SK-N-SH (cell line): Measurements from ENCODE around the gene SAMD5.

Experiments
- CTCF ChIP-seq: fragments of 200-600 bp; sonication (generic); IDR thresholded peaks from 2 replicates; pipeline ENCODE4 v1.6.1; 2017; ENCODE audit warnings: antibody characterized with exemption, mild to moderate bottlenecking, moderate library complexity
- EZH2phosphoT487 ChIP-seq: fragments of 200-600 bp; sonication (generic); IDR thresholded peaks from 2 replicates; pipeline ENCODE4 v1.6.1; 2017; ENCODE audit warnings: low read depth, mixed run types, mild to moderate bottlenecking, antibody characterized with exemption, moderate library complexity, borderline replicate concordance
- REST ChIP-seq: IDR thresholded peaks from 2 replicates; pipeline ENCODE4 v1.6.1; 2012; ENCODE audit warnings: mild to moderate bottlenecking, low read depth, low read length, moderate library complexity
- TAF1 ChIP-seq: IDR thresholded peaks from 2 replicates; pipeline ENCODE4 v1.6.1; 2012; ENCODE audit warnings: low read depth, mild to moderate bottlenecking, low read length, moderate library complexity, borderline replicate concordance
- USF2 ChIP-seq: fragments of 150-350 bp; IDR thresholded peaks from 2 replicates; pipeline ENCODE4 v1.6.1; 2017; ENCODE audit warnings: antibody characterized with exemption, low read length, low read depth, borderline replicate concordance

GRCh38 chr6:147615659-147616456 lies 107.4 kb downstream of the SAMD5 start:
- TF ChIP-seq CTCF (no peak), EZH2phosphoT487 (no peak), USF2 (no peak), TAF1 (no peak), REST (no peak)
